ENCODE results near the gene ATAD1. TPM values are rescaled to one million over a fixed set of nuclear protein-coding genes. Genes with fewer than 3 reads are reported as not detected.
"Not testable (repeated sequence)": the region's sequence is repeated elsewhere in the genome, so short reads cannot be mapped to it uniquely, and the experiment has no call there.

Gene ATAD1
- total RNA-seq, 4 donors from 2014 or later, result 27.2 to 36.3 (median 32.2) TPM

- Histone ChIP-seq H3K9me3 (no peaks in the 10 kb centered on the region), H3K27me3 (no peaks in the 10 kb centered on the region), H3K4me3 (no peak overlapping the region), H3K4me1 (no peaks in the 10 kb centered on the region), H3K27ac (no peak overlapping the region), H3K36me3 (no peaks in the 10 kb centered on the region)
- no peak for DNase-seq
- TF ChIP-seq POLR2A (IDR thresholded peaks at IDR 0.05), result no peak
- TF ChIP-seq, protein P1, sequence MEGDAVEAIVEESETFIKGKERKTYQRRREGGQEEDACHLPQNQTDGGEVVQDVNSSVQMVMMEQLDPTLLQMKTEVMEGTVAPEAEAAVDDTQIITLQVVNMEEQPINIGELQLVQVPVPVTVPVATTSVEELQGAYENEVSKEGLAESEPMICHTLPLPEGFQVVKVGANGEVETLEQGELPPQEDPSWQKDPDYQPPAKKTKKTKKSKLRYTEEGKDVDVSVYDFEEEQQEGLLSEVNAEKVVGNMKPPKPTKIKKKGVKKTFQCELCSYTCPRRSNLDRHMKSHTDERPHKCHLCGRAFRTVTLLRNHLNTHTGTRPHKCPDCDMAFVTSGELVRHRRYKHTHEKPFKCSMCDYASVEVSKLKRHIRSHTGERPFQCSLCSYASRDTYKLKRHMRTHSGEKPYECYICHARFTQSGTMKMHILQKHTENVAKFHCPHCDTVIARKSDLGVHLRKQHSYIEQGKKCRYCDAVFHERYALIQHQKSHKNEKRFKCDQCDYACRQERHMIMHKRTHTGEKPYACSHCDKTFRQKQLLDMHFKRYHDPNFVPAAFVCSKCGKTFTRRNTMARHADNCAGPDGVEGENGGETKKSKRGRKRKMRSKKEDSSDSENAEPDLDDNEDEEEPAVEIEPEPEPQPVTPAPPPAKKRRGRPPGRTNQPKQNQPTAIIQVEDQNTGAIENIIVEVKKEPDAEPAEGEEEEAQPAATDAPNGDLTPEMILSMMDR (IDR thresholded peaks at IDR 0.05), result no peak
These were observed 29.5 kb upstream of the ATAD1 start for GRCh38 chr10:87847550-87847949.

DNA sequence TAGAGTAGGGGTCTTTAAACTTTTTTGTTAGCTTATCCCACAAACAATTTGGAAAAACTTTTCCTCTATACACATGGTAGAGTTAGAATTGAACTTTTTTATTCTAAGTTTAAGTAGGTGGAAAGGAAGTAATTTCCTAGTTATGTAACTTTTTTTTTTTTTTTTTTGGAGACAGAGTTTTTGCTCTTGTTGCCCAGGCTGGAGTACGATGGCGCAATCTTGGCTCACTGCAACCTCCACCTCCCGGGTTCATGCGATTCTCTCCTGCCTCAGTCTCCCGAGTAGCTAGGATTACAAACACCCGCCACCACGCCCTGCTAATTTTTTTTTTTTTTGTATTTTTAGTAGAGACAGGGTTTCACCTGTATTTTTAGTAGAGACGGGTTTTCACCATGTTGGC lies 28.7 kb upstream of the ATAD1 start:
- H3K9me3 ChIP-seq, H3K27me3 ChIP-seq, H3K27ac ChIP-seq, H3K4me1 ChIP-seq, DNase-seq, H3K36me3 ChIP-seq, H3K4me3 ChIP-seq: not testable (repeated sequence)

GRCh38 chr10:87846023-87846422 lies 28.0 kb upstream of the ATAD1 start:
- no peak for TF ChIP-seq POLR2A (IDR thresholded peaks at IDR 0.05)
- TF ChIP-seq, protein P1 (IDR thresholded peaks at IDR 0.05), result no peak
- H3K27me3 ChIP-seq, result no peaks in the 10 kb centered on the region
- H3K4me1 ChIP-seq, result no peaks in the 10 kb centered on the region

GRCh38 chr10:87845624-87845998 lies 27.6 kb upstream of the ATAD1 start:
- TF ChIP-seq, protein P1 (IDR thresholded peaks at IDR 0.05), result no peak
- TF ChIP-seq POLR2A (IDR thresholded peaks at IDR 0.05), result no peak

More at GRCh38 chr10:87846023-87846422, 28.0 kb upstream of the ATAD1 start:
- H3K4me3 ChIP-seq, result no peak overlapping the region
- DNase-seq, result no peak
- H3K36me3 ChIP-seq, result no peaks in the 10 kb centered on the region
- no peak overlapping the region for H3K27ac ChIP-seq
- H3K9me3 ChIP-seq, result no peaks in the 10 kb centered on the region

DNA sequence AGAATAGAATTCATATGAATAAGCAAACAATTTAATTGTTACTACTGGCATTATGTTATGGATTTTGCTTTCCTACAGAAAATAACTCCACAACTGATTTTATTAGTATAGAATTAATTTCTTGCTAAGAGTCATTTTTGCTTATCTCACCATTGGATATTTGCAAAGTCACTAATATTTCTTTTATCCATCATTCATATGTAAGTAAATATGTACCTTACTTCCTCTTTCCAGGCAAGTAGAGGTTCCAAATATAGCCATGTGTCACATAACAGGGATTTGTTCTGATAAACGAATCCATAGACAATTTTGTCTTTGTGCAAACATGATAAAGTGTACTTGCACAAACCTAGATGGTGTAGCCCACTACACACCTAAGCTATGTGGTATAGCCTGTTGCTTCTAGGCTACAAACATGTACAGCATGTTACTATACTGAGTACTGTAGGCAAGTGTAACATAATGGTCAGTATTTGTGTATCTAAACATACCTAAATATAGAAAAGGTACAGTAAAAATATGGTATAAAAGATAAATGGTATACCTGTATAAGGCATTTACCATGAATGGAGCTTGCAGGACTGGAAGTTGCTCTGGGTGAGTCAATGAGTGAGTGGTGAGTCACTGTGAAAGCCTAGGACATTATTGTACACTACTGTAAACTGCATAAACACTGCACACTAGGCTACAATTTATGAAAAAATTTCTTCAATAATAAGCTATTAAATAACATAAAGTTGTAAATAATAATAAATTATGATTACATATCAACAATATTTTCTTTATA lies 27.0 kb upstream of the ATAD1 start:
- no peak overlapping the region for H3K27ac ChIP-seq

More at GRCh38 chr10:87845624-87845998, 27.6 kb upstream of the ATAD1 start:
- no peaks in the 10 kb centered on the region for H3K9me3 ChIP-seq
- DNase-seq, result no peak
- H3K27me3 ChIP-seq, result no peaks in the 10 kb centered on the region
- no peaks in the 10 kb centered on the region for H3K36me3 ChIP-seq
- H3K4me1 ChIP-seq, result no peaks in the 10 kb centered on the region
- H3K27ac ChIP-seq, result no peak overlapping the region
- H3K4me3 ChIP-seq, result no peak overlapping the region

DNA sequence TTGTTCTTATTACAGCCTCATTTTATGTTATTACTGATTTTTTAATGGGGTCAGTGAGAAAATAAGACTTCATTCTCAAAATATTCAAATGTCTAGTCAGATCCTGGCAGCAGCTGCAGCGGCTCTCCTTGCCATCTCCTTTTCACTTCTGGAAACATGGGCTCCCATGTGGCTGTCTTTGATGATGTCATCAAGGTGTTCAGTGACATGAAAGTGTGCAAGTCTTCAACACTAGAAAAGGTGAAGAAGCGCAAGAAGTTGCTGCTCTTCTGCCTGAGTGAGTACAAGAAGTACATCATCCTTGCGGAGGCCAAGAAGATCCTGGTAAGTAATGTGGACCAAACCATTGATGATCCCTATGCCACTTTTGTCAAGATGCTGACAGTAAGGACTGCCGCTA lies 25.7 kb upstream of the ATAD1 start:
- H3K4me3 ChIP-seq, result no peak overlapping the region
- DNase-seq, result no peak
- H3K9me3 ChIP-seq, result no peaks in the 10 kb centered on the region
- H3K27ac ChIP-seq, result no peak overlapping the region
- no peaks in the 10 kb centered on the region for H3K36me3 ChIP-seq
- TF ChIP-seq, protein P1 (IDR thresholded peaks at IDR 0.05), result no peak
- TF ChIP-seq POLR2A (IDR thresholded peaks at IDR 0.05), result no peak
- no peaks in the 10 kb centered on the region for H3K27me3 ChIP-seq
- no peaks in the 10 kb centered on the region for H3K4me1 ChIP-seq

More for the DNA sequence above, 27.0 kb upstream of the ATAD1 start:
- H3K36me3 ChIP-seq, result no peaks in the 10 kb centered on the region
- no peaks in the 10 kb centered on the region for H3K27me3 ChIP-seq
- DNase-seq, result peak in 1 of 3 donors; percentile 69
- no peak overlapping the region for H3K4me3 ChIP-seq
- H3K4me1 ChIP-seq, result no peaks in the 10 kb centered on the region
- no peak for TF ChIP-seq POLR2A (IDR thresholded peaks at IDR 0.05)
- TF ChIP-seq, protein P1 (IDR thresholded peaks at IDR 0.05), result no peak
- no peaks in the 10 kb centered on the region for H3K9me3 ChIP-seq

Data from Peyer's patch (tissue), 4 donors.